Heart right ventricle (tissue), 16 donors: ENCODE measurements around the gene STARD8. TPM values are rescaled to one million over a fixed set of nuclear protein-coding genes. Genes with fewer than 3 reads are reported as not detected.

Experiments
- ATAC-seq, 8 donors: fragments of 200-7000 bp; cut with Tn5 transposase; one replicate each; pipeline ENCODE4 v1.9.1; 2020; ENCODE audit warnings: mild to moderate bottlenecking in 8 of 8, moderate library complexity in 8 of 8, moderate number of reproducible peaks in 1 of 8
- DNase-seq, 2 donors: peaks; one replicate each; pipeline ENCODE4 v3.0.0-alpha.2; 2020
- H3K27ac ChIP-seq, 10 donors: fragments of 200-600 bp; sonication (generic) in 2 of 10; one replicate each; pipeline versions ENCODE4 v1.5.0 to v1.8.0; 2020 to 2022; ENCODE audit warnings: mild to moderate bottlenecking in 3 of 10
- H3K27me3 ChIP-seq, 7 donors: fragments of 200-600 bp; one replicate each; pipeline ENCODE4 v1.8.0; 2021 to 2022; ENCODE audit warnings: mild to moderate bottlenecking in 2 of 7
- H3K36me3 ChIP-seq, 9 donors: fragments of 200-600 bp; sonication (generic) in 1 of 9; one replicate each; pipeline versions ENCODE4 v1.5.0 to v1.8.0; 2020 to 2022; ENCODE audit warnings: mild to moderate bottlenecking in 2 of 9
- H3K4me1 ChIP-seq, 9 donors: fragments of 200-600 bp; sonication (generic) in 1 of 9; one replicate each; pipeline versions ENCODE4 v1.5.0 to v1.8.0; 2020 to 2022; ENCODE audit warnings: mild to moderate bottlenecking in 4 of 9
- H3K4me3 ChIP-seq, 10 donors: fragments of 200-600 bp; sonication (generic) in 2 of 10; one replicate each; pipeline versions ENCODE4 v1.5.0 to v1.8.0; 2020 to 2022; ENCODE audit warnings: mild to moderate bottlenecking in 7 of 10, moderate library complexity in 2 of 10
- H3K9me3 ChIP-seq, 11 donors: fragments of 200-600 bp in 10 of 11; sonication (generic) in 2 of 11; one replicate each; pipeline versions ENCODE4 v1.5.0 to v1.8.0; 2013 to 2022; ENCODE audit warnings: mild to moderate bottlenecking in 2 of 11, control low read depth in 1 of 11, moderate library complexity in 1 of 11
- CTCF ChIP-seq, 9 donors: fragments of 200-600 bp; sonication (generic) in 2 of 9; IDR thresholded peaks; one replicate each; pipeline versions ENCODE4 v1.5.0 to v1.8.0; 2021 to 2022; ENCODE audit warnings: antibody characterized with exemption in 9 of 9, mild to moderate bottlenecking in 5 of 9, moderate library complexity in 1 of 9
- WGBS, 2 donors: extraction: QIAGEN DNeasy Blood & Tissue Kit; methylation state at CpG; one replicate each; pipeline ENCODE4 v1.1.7; 2013; ENCODE audit warnings: inconsistent platforms in 1 of 2; 5-methylcytosine and 5-hydroxymethylcytosine counted together
- intact Hi-C, 10 donors: fragments of 100-400 bp; cut with DNase I; formaldehyde crosslinking; loops; one replicate each; pipeline versions ENCODE4 v1.11.1 to v1.14.2; 2022
- polyA plus RNA-seq, 2 donors: library from polyadenylated mRNA; stranded (reverse); fragments of 200-250 nt; gene quantifications; one replicate each; pipeline ENCODE4 v1.2.3, GENCODE V29; 2013
- total RNA-seq, 10 donors: library from RNA; stranded (reverse); fragmentation: NEBNext Ultra II Directional in 3 of 10; extraction: Animal tissue kit (Norgen Biotek cat#: 25700) in 3 of 10; gene quantifications; one replicate each; pipeline versions ENCODE4 v1.2.1 to v1.2.4, GENCODE V29; 2021 to 2023
- donor health status: Arrhythmogenic right ventricular cardiomyopathy.
- donor health status: ischemic (EF 13 %, LVEDD 7.1; RV severe dilation, severe dysfunction).
- donor health status: healthy with polysubstance abuse.
- donor health status: DM: no; HTN: yes; CAD: no.
- donor health status: DM: no; HTN: no; CAD: no.
- donor health status: ischemic (EF 25% LVEDD 6.9; RV normal size, moderate dysfunction).
- donor health status: ischemic (EF 25% LVEDD 5.7; RV mildly dilated, moderate dysfunction).
- donor health status: healthy.
- donor health status: DM: yes; HTN: yes; CAD: no.
- donor health status: Ischemic cardiomyopathy.
- donor health status: ischemic (EF 35%, LVEDD 5.7; RV mildly dilated, moderate dysfunction).
- donor health status: nonischemic (EF 11% LVEDD 7.7; RV severe dilation, severe dysfunction).
- donor health status: DM: yes; HTN: yes; CAD: no.
- donor health status: PGD.
- donor health status: ischemic (EF 29% LVEDD 5.4; RV normal size, mild dysfunction).
- donor health status: nonischemic (EF 23%, LVEDD 6.1; RV moderate dilation, normal function).

The STARD8 gene
- total and polyA plus RNA-seq, 12 donors, result 4.7 to 11.7 (median 7.6) TPM

GRCh38 chrX:68748030-68748429, 100.6 kb downstream of the STARD8 start:
- 80 to 87% methylated on average over 7 of the region's 7 CpGs for WGBS, 2 donors

GRCh38 chrX:68749426-68749825, 102.0 kb downstream of the STARD8 start:
- H3K36me3 ChIP-seq, result no peaks in the 10 kb centered on the region

More at GRCh38 chrX:68748030-68748429, 100.6 kb downstream of the STARD8 start:
- no peak overlapping the region for H3K4me3 ChIP-seq
- intact Hi-C loops, result loop anchor here in 1 of 10 donors (10.0 kb wide), 1 partner anchor 47 kb away; no protein-coding TSS in a partner anchor
- H3K9me3 ChIP-seq, result no peaks in the 10 kb centered on the region
- no peaks in the 10 kb centered on the region for H3K4me1 ChIP-seq
- H3K27me3 ChIP-seq, result peaks cover 0 to 5% (median 0%) of the 10 kb centered on the region in 7 donors
- no peak overlapping the region for H3K27ac ChIP-seq
- no peaks in the 10 kb centered on the region for H3K36me3 ChIP-seq
- ATAC-seq (no peak), DNase-seq (no peak)
- TF ChIP-seq CTCF (IDR thresholded peaks at IDR 0.05), result no peak

GRCh38 chrX:68750316-68750715, 102.8 kb downstream of the STARD8 start:
- Histone ChIP-seq H3K36me3 (no peaks in the 10 kb centered on the region), H3K27ac (no peak overlapping the region), H3K4me3 (no peak overlapping the region), H3K9me3 (no peaks in the 10 kb centered on the region), H3K27me3 (peaks cover 0 to 5% (median 0%) of the 10 kb centered on the region in 7 donors), H3K4me1 (no peaks in the 10 kb centered on the region)
- intact Hi-C loops, result no loop called here
- 97 to 98% methylated on average over 3 of the region's 3 CpGs for WGBS, 2 donors
- DNase-seq (no peak), ATAC-seq (no peak)
- no peak for TF ChIP-seq CTCF (IDR thresholded peaks at IDR 0.05)

More at GRCh38 chrX:68749426-68749825, 102.0 kb downstream of the STARD8 start:
- intact Hi-C loops, result loop anchor here in 1 of 10 donors (10.0 kb wide), 1 partner anchor 45 kb away; no protein-coding TSS in a partner anchor
- H3K27me3 ChIP-seq, result peaks cover 0 to 5% (median 0%) of the 10 kb centered on the region in 7 donors
- no peak for ATAC-seq
- TF ChIP-seq CTCF (IDR thresholded peaks at IDR 0.05), result no peak
- H3K27ac ChIP-seq, result no peak overlapping the region
- no peak overlapping the region for H3K4me3 ChIP-seq
- H3K9me3 ChIP-seq, result no peaks in the 10 kb centered on the region
- 85 to 97% methylated on average over 3 of the region's 3 CpGs for WGBS, 2 donors
- DNase-seq, result no peak
- no peaks in the 10 kb centered on the region for H3K4me1 ChIP-seq

- no peak for TF ChIP-seq CTCF (IDR thresholded peaks at IDR 0.05)
- no peak for DNase-seq
- H3K27me3 ChIP-seq, result peaks cover 0 to 5% (median 0%) of the 10 kb centered on the region in 7 donors
- intact Hi-C loops, result no loop called here
- no peaks in the 10 kb centered on the region for H3K36me3 ChIP-seq
- no peaks in the 10 kb centered on the region for H3K4me1 ChIP-seq
- no peak for ATAC-seq
- H3K9me3 ChIP-seq, result no peaks in the 10 kb centered on the region
- H3K27ac ChIP-seq, result no peak overlapping the region
- 73 to 78% methylated on average over 2 of the region's 2 CpGs for WGBS, 2 donors
- H3K4me3 ChIP-seq, result no peak overlapping the region
These were observed 103.9 kb downstream of the STARD8 start for GRCh38 chrX:68751372-68751771.
